DND-41 (cell line): ENCODE data around the gene FOCAD.

ENCODE experiments used
- ATAC-seq: fragments of 200-7000 bp; cut with Tn5 transposase; 3 replicates; pipeline ENCODE4 v1.9.1; 2021; ENCODE audit warnings: low read depth; ENCODE audit not compliant: insufficient read depth
- DNase-seq: peaks from one replicate; pipeline ENCODE4 v3.0.0-alpha.2; 2020
- H2AFZ ChIP-seq: 2 replicates; pipeline ENCODE4 v1.6.0; 2012; ENCODE audit warnings: low read depth, low read length
- H3K27ac ChIP-seq: 2 replicates; pipeline ENCODE4 v1.5.1; 2012; ENCODE audit warnings: low read length, inconsistent platforms
- H3K27me3 ChIP-seq: fragments of 200-600 bp; sonication (generic); 2 replicates; pipeline ENCODE4 v1.6.0; 2012; ENCODE audit warnings: low read length, mild to moderate bottlenecking, inconsistent platforms; ENCODE audit not compliant: insufficient read depth, poor library complexity
- H3K36me3 ChIP-seq: 2 replicates; pipeline ENCODE4 v1.5.1; 2012; ENCODE audit warnings: low read length, inconsistent platforms; ENCODE audit not compliant: insufficient read depth
- H3K4me1 ChIP-seq: 2 replicates; pipeline ENCODE4 v1.5.1; 2012; ENCODE audit warnings: mild to moderate bottlenecking, low read length; ENCODE audit not compliant: insufficient read depth
- H3K4me2 ChIP-seq: 2 replicates; pipeline ENCODE4 v1.6.0; 2012; ENCODE audit warnings: mild to moderate bottlenecking, moderate library complexity, low read length, inconsistent platforms; ENCODE audit not compliant: insufficient read depth
- H3K4me3 ChIP-seq, 2 experiments: fragments of 200-600 bp in 1 of 2; shearing (Covaris generic) in 1 of 2; 2 replicates each; pipeline ENCODE4 v1.5.1; 2012 to 2016; ENCODE audit warnings: inconsistent platforms in 2 of 2, low read length in 2 of 2, mild to moderate bottlenecking in 2 of 2, low read depth in 1 of 2, moderate library complexity in 1 of 2
- H3K79me2 ChIP-seq: 2 replicates; pipeline ENCODE4 v1.6.0; 2012; ENCODE audit warnings: low read length, inconsistent platforms; ENCODE audit not compliant: insufficient read depth
- H3K9ac ChIP-seq: 2 replicates; pipeline ENCODE4 v1.6.0; 2012; ENCODE audit warnings: low read depth, mild to moderate bottlenecking, inconsistent platforms, low read length, moderate library complexity
- H3K9me3 ChIP-seq: 2 replicates; pipeline ENCODE4 v1.5.1; 2012; ENCODE audit warnings: low read length, moderate library complexity, mild to moderate bottlenecking, inconsistent platforms; ENCODE audit not compliant: insufficient read depth, severe bottlenecking
- H4K20me1 ChIP-seq: 2 replicates; pipeline ENCODE4 v1.6.0; 2012; ENCODE audit warnings: low read length; ENCODE audit not compliant: insufficient read depth
- CTCF ChIP-seq: IDR thresholded peaks from 2 replicates; pipeline ENCODE4 v1.5.1; 2012; ENCODE audit warnings: borderline replicate concordance, low read length, moderate library complexity, mild to moderate bottlenecking; ENCODE audit not compliant: poor library complexity, severe bottlenecking; ENCODE audit errors: extremely low read depth
- EZH2 ChIP-seq: IDR thresholded peaks from 3 replicates; pipeline ENCODE4 v1.6.1; 2012; ENCODE audit warnings: borderline replicate concordance, low read depth, mild to moderate bottlenecking, moderate library complexity, low read length, inconsistent platforms; ENCODE audit not compliant: severe bottlenecking

The FOCAD gene

GRCh38 chr9:21015995-21016394 is 331.9 kb downstream of the FOCAD start:
- DNase-seq (no peak), ATAC-seq (no peak)
- Histone ChIP-seq H3K27me3 (no peaks in the 10 kb centered on the region), H3K9ac (no peak overlapping the region), H3K4me1 (no peaks in the 10 kb centered on the region), H3K27ac (no peak overlapping the region), H3K79me2 (no peaks in the 10 kb centered on the region), H3K9me3 (no peaks in the 10 kb centered on the region), H3K36me3 (no peaks in the 10 kb centered on the region), H3K4me3 (no peak overlapping the region), H3K4me2 (no peak overlapping the region), H2AFZ (no peak overlapping the region), H4K20me1 (no peaks in the 10 kb centered on the region)
- no peak for TF ChIP-seq CTCF
- TF ChIP-seq EZH2, result no peak

GRCh38 chr9:21016701-21017491 is 332.8 kb downstream of the FOCAD start:
- Histone ChIP-seq H3K4me3 (no peak overlapping the region), H2AFZ (no peak overlapping the region), H3K27me3 (no peaks in the 10 kb centered on the region), H3K79me2 (no peaks in the 10 kb centered on the region), H3K4me1 (no peaks in the 10 kb centered on the region), H3K36me3 (no peaks in the 10 kb centered on the region), H3K9ac (no peak overlapping the region), H3K9me3 (no peaks in the 10 kb centered on the region), H4K20me1 (no peaks in the 10 kb centered on the region), H3K4me2 (no peak overlapping the region), H3K27ac (no peak overlapping the region)
- TF ChIP-seq CTCF (no peak), EZH2 (no peak)
- ATAC-seq, result no peak
- no peak for DNase-seq

GRCh38 chr9:21018177-21018576 is 334.1 kb downstream of the FOCAD start:
- H2AFZ ChIP-seq, result no peak overlapping the region
- ATAC-seq, result no peak
- H3K4me1 ChIP-seq, result no peaks in the 10 kb centered on the region
- no peak overlapping the region for H3K27ac ChIP-seq
- no peak overlapping the region for H3K4me2 ChIP-seq
- H3K4me3 ChIP-seq, result no peak overlapping the region
- no peaks in the 10 kb centered on the region for H4K20me1 ChIP-seq
- H3K36me3 ChIP-seq, result no peaks in the 10 kb centered on the region
- H3K79me2 ChIP-seq, result no peaks in the 10 kb centered on the region
- H3K9me3 ChIP-seq, result no peaks in the 10 kb centered on the region
- no peak for DNase-seq
- H3K9ac ChIP-seq, result no peak overlapping the region
- no peaks in the 10 kb centered on the region for H3K27me3 ChIP-seq
- no peak for TF ChIP-seq CTCF
- no peak for TF ChIP-seq EZH2
